B cell (primary cell): ENCODE results near the gene TTC23L.

Experiments used
- EZH2 ChIP-seq: IDR thresholded peaks from 2 replicates; pipeline ENCODE4 v1.6.1; 2012; ENCODE audit warnings: borderline replicate concordance, low read depth, mild to moderate bottlenecking, moderate library complexity, low read length; ENCODE audit not compliant: insufficient read depth, poor library complexity, severe bottlenecking
- TF ChIP-seq, protein P1 (sequence below): fragments of 200-600 bp; IDR thresholded peaks from one replicate; pipeline ENCODE4 v1.8.0; 2022; ENCODE audit warnings: antibody characterized with exemption, mild to moderate bottlenecking

DNA sequence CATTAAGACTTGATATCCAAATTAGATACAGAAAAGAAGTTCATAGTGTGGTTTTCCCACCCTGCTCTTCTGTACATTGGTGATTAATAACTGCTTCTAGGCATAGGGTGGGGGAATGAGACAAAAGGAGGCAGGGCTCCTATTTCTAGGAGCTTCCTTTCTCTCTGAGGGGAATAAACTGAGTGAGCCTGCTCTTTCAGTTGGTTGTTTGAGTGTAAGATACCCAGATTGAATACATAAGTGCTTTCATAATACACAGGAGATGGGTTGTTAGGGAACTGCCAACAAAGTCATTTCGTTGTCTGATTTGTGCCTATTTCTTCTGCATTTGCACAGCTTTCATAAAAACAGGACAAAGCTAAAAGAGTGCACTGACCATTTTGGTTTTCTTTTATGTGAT is 48.9 kb upstream of the TTC23L start:
- TF ChIP-seq, protein P1, sequence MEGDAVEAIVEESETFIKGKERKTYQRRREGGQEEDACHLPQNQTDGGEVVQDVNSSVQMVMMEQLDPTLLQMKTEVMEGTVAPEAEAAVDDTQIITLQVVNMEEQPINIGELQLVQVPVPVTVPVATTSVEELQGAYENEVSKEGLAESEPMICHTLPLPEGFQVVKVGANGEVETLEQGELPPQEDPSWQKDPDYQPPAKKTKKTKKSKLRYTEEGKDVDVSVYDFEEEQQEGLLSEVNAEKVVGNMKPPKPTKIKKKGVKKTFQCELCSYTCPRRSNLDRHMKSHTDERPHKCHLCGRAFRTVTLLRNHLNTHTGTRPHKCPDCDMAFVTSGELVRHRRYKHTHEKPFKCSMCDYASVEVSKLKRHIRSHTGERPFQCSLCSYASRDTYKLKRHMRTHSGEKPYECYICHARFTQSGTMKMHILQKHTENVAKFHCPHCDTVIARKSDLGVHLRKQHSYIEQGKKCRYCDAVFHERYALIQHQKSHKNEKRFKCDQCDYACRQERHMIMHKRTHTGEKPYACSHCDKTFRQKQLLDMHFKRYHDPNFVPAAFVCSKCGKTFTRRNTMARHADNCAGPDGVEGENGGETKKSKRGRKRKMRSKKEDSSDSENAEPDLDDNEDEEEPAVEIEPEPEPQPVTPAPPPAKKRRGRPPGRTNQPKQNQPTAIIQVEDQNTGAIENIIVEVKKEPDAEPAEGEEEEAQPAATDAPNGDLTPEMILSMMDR: no peak
- TF ChIP-seq EZH2: no peak
